HCT116 (cell line): ENCODE results near the gene SLC9A9. TPM values are rescaled to one million over a fixed set of nuclear protein-coding genes. Genes with fewer than 3 reads are reported as not detected.

Source experiments
- ATAC-seq: fragments of 200-7000 bp; cut with Tn5 transposase; 2 replicates; pipeline ENCODE4 v1.9.1; 2020; ENCODE audit warnings: mild to moderate bottlenecking, moderate library complexity
- BruUV-seq: library from RNA; stranded (reverse); fragments of 400-500 nt; replicated peaks from 2 replicates; lab custom pipeline; 2021; lab: Mats Ljungman, UMichigan
- CTCF ChIA-PET: fragments of 300-600 bp; sonication (Branson Sonifier 250); formaldehyde crosslinking; loops from one replicate; lab custom pipeline; 2021; ENCODE audit warnings: antibody characterized with exemption; lab: Charles Lee
- POLR2A ChIA-PET: fragments of 300-600, 350-600 bp; sonication (Branson Sonifier 250); formaldehyde crosslinking; loops from one replicate; lab custom pipeline; 2021; ENCODE audit warnings: antibody characterized with exemption; lab: Charles Lee
- RAD21 ChIA-PET, 2 experiments: fragments of 300-600 bp; sonication (Branson Sonifier 250); formaldehyde crosslinking; loops; one replicate each; lab custom pipeline; 2023; ENCODE audit warnings: low total read pairs in 2 of 2; ENCODE audit not compliant: uncharacterized antibody in 2 of 2, unreplicated experiment in 2 of 2, low non-redundant PET in 1 of 2; lab: Charles Lee
- DNase-seq: peaks from one replicate; pipeline ENCODE4 v3.0.0-alpha.2; 2010; ENCODE audit warnings: low read depth, low spot score
- H2AFZ ChIP-seq: fragments of 200-600 bp; shearing (Covaris generic), sonication (generic); 2 replicates; pipeline ENCODE4 v1.6.1; 2017; ENCODE audit warnings: low read depth, mixed run types, mixed read lengths, antibody characterized with exemption, low read length; ENCODE audit not compliant: poor library complexity, severe bottlenecking
- H3K27ac ChIP-seq: 2 replicates; pipeline ENCODE4 v1.5.1; 2012; ENCODE audit warnings: low read depth, low read length
- H3K27me3 ChIP-seq: fragments of 200-600 bp; sonication (generic); 2 replicates; pipeline ENCODE4 v1.6.1; 2016; ENCODE audit warnings: mixed run types, low read length, mixed read lengths; ENCODE audit not compliant: insufficient read depth
- H3K36me3 ChIP-seq, 2 experiments: fragments of 200-500 bp in 1 of 2; fragments of 200-600 bp in 1 of 2; sonication (Bioruptor generic) in 1 of 2; sonication (generic) in 1 of 2; 2 replicates each; pipeline versions ENCODE4 v1.5.1 to v1.6.1; 2014 to 2016; ENCODE audit warnings: low read length in 2 of 2, inconsistent platforms in 1 of 2, mixed read lengths in 1 of 2, mixed run types in 1 of 2; ENCODE audit not compliant: insufficient read depth in 2 of 2, control insufficient read depth in 1 of 2
- H3K4me1 ChIP-seq, 2 experiments: fragments of 200-600 bp in 1 of 2; sonication (generic) in 1 of 2; 2 replicates each; pipeline versions ENCODE4 v1.5.1 to v1.6.1; 2012 to 2017; ENCODE audit warnings: low read length in 2 of 2, inconsistent platforms in 1 of 2, mild to moderate bottlenecking in 1 of 2, mixed read lengths in 1 of 2, mixed run types in 1 of 2, moderate library complexity in 1 of 2; ENCODE audit not compliant: insufficient read depth in 2 of 2, control insufficient read depth in 1 of 2
- H3K4me2 ChIP-seq: fragments of 200-600 bp; sonication (generic); 2 replicates; pipeline ENCODE4 v1.6.1; 2017; ENCODE audit warnings: mixed run types, low read length, mixed read lengths
- H3K4me3 ChIP-seq, 2 experiments: fragments of 200-600 bp in 1 of 2; sonication (generic) in 1 of 2; replicated peaks in 1 of 2; 2 replicates each; pipeline ENCODE4 v1.5.1; 2011 to 2016; ENCODE audit warnings: low read length in 2 of 2, control low read depth in 1 of 2, low read depth in 1 of 2, mild to moderate bottlenecking in 1 of 2, mixed read lengths in 1 of 2, mixed run types in 1 of 2
- H3K79me2 ChIP-seq: fragments of 200-600 bp; sonication (generic); 2 replicates; pipeline ENCODE4 v1.6.1; 2017; ENCODE audit warnings: mild to moderate bottlenecking, mixed run types, low read length, moderate library complexity, mixed read lengths; ENCODE audit not compliant: insufficient read depth
- H3K9ac ChIP-seq: fragments of 200-600 bp; sonication (generic); 2 replicates; pipeline ENCODE4 v1.6.1; 2016; ENCODE audit warnings: low read length, mixed read lengths
- H3K9me2 ChIP-seq: fragments of 200-600 bp; sonication (generic), shearing (Covaris generic); 2 replicates; pipeline ENCODE4 v1.6.1; 2017; ENCODE audit warnings: mixed run types, mild to moderate bottlenecking, moderate library complexity; ENCODE audit not compliant: insufficient read depth
- H3K9me3 ChIP-seq, 2 experiments: fragments of 200-500 bp in 1 of 2; fragments of 200-600 bp in 1 of 2; sonication (Bioruptor generic) in 1 of 2; sonication (generic) in 1 of 2; 2 replicates each; pipeline ENCODE4 v1.6.1; 2014 to 2017; ENCODE audit warnings: low read length in 2 of 2, mixed read lengths in 2 of 2, inconsistent platforms in 1 of 2, low read depth in 1 of 2, mild to moderate bottlenecking in 1 of 2, mixed run types in 1 of 2, moderate library complexity in 1 of 2; ENCODE audit not compliant: control insufficient read depth in 1 of 2, insufficient read depth in 1 of 2
- H4K20me1 ChIP-seq: fragments of 200-600 bp; sonication (generic), shearing (Covaris generic); 2 replicates; pipeline ENCODE4 v1.6.1; 2017; ENCODE audit warnings: mixed run types, mild to moderate bottlenecking, moderate library complexity; ENCODE audit not compliant: insufficient read depth
- CEBPB ChIP-seq: IDR thresholded peaks from 2 replicates; pipeline ENCODE4 v1.6.1; 2012; ENCODE audit warnings: low read depth
- CTCF ChIP-seq, 3 experiments: fragments of 200-600 bp in 1 of 3; sonication (generic) in 1 of 3; IDR thresholded peaks in 2 of 3; conservative IDR thresholded peaks in 1 of 3; 2 replicates each; pipeline ENCODE4 v1.5.1; 2012 to 2017; ENCODE audit warnings: low read depth in 2 of 3, low read length in 2 of 3, antibody characterized with exemption in 1 of 3, borderline replicate concordance in 1 of 3, control low read depth in 1 of 3, mild to moderate bottlenecking in 1 of 3, mixed read lengths in 1 of 3, mixed run types in 1 of 3, moderate library complexity in 1 of 3; ENCODE audit not compliant: insufficient read depth in 1 of 3
- ELF1 ChIP-seq: IDR thresholded peaks from 2 replicates; pipeline ENCODE4 v1.6.1; 2012; ENCODE audit warnings: low read depth, borderline replicate concordance
- EZH2 ChIP-seq: fragments of 200-600 bp; sonication (generic); IDR thresholded peaks from 2 replicates; pipeline ENCODE4 v1.6.1; 2017; ENCODE audit warnings: antibody characterized with exemption, mixed run types
- EZH2phosphoT487 ChIP-seq: fragments of 200-600 bp; IDR thresholded peaks from 2 replicates; pipeline ENCODE4 v1.6.1; 2018; ENCODE audit warnings: antibody characterized with exemption, borderline replicate concordance
- FOSL1 ChIP-seq: IDR thresholded peaks from 2 replicates; pipeline ENCODE4 v1.6.1; 2012; ENCODE audit warnings: low read depth
- JUND ChIP-seq: IDR thresholded peaks from 2 replicates; pipeline ENCODE4 v1.6.1; 2012
- MAX ChIP-seq: IDR thresholded peaks from 2 replicates; pipeline ENCODE4 v1.6.1; 2012
- POLR2A ChIP-seq: IDR thresholded peaks from 2 replicates; pipeline ENCODE4 v1.7.0; 2011; ENCODE audit warnings: borderline replicate concordance; ENCODE audit not compliant: insufficient read depth, insufficient read length; ENCODE audit errors: extremely low read depth
- POLR2AphosphoS5 ChIP-seq: IDR thresholded peaks from 2 replicates; pipeline ENCODE4 v1.6.1; 2011; ENCODE audit warnings: mild to moderate bottlenecking, low read depth, low read length, moderate library complexity
- RAD21 ChIP-seq: IDR thresholded peaks from 2 replicates; pipeline ENCODE4 v1.6.1; 2012; ENCODE audit warnings: low read depth, mild to moderate bottlenecking
- REST ChIP-seq: IDR thresholded peaks from 2 replicates; pipeline ENCODE4 v1.6.1; 2012; ENCODE audit warnings: low read depth
- SIN3A ChIP-seq: IDR thresholded peaks from 2 replicates; pipeline ENCODE4 v1.6.1; 2012; ENCODE audit warnings: low read depth
- SP1 ChIP-seq: IDR thresholded peaks from 2 replicates; pipeline ENCODE4 v1.6.1; 2012; ENCODE audit warnings: low read depth
- SRF ChIP-seq: IDR thresholded peaks from 2 replicates; pipeline ENCODE4 v1.6.1; 2012; ENCODE audit warnings: low read depth
- TCF7L2 ChIP-seq: IDR thresholded peaks from 2 replicates; pipeline ENCODE4 v1.7.0; 2011; ENCODE audit warnings: borderline replicate concordance, inconsistent platforms; ENCODE audit not compliant: insufficient read depth, insufficient read length; ENCODE audit errors: extremely low read depth
- ZFX ChIP-seq: fragments of 450-650 bp; IDR thresholded peaks from 2 replicates; pipeline ENCODE4 v1.6.1; 2017
- ZNF274 ChIP-seq: fragments of 200-500 bp; sonication (Bioruptor generic); IDR thresholded peaks from 2 replicates; pipeline ENCODE4 v1.6.1; 2014; ENCODE audit warnings: mild to moderate bottlenecking, low read depth, low read length, inconsistent platforms
- intact Hi-C: fragments of 100-400 bp; cut with micrococcal nuclease; formaldehyde crosslinking; loops from 2 replicates; pipeline ENCODE4 v1.10.0; 2022
- total RNA-seq: library from RNA; stranded (reverse); gene quantifications from one replicate; pipeline ENCODE4 v1.2.1, GENCODE V29; 2021; ENCODE audit not compliant: unreplicated experiment

SLC9A9 gene
- total RNA-seq, 1 experiment from 2014 or later, result 0.20 TPM

GRCh38 chr3:143354342-143354741, 493.9 kb downstream of the SLC9A9 start:
- DNase-seq, result no peak
- Histone ChIP-seq H3K27me3 (peaks cover 7% of the 10 kb centered on the region; the same call in 1 of the 2 replicates), H3K9me2 (no peaks in the 10 kb centered on the region), H3K4me2 (no peak overlapping the region), H3K4me3 (no peak overlapping the region), H3K36me3 (no peaks in the 10 kb centered on the region), H4K20me1 (no peaks in the 10 kb centered on the region), H3K9me3 (no peaks in the 10 kb centered on the region), H2AFZ (no peak overlapping the region), H3K79me2 (no peaks in the 10 kb centered on the region), H3K4me1 (no peaks in the 10 kb centered on the region), H3K27ac (no peak overlapping the region), H3K9ac (no peak overlapping the region)
- TF ChIP-seq POLR2A (no peak), RAD21 (no peak), ZFX (no peak), SRF (no peak), POLR2AphosphoS5 (no peak), SIN3A (no peak), EZH2phosphoT487 (no peak), ZNF274 (no peak), SP1 (no peak), JUND (no peak), CEBPB (no peak), EZH2 (no peak), FOSL1 (no peak), MAX (no peak), REST (no peak), CTCF (IDR thresholded peaks at IDR 0.05 in 2 of 3, conservative IDR thresholded peaks at IDR 0.05 in 1 of 3; ENCODE audit: borderline replicate concordance in 1 of 3, insufficient read depth in 1 of 3, low read depth in 2 of 3, low read length in 2 of 3) (no peak), TCF7L2 (no peak), ELF1 (no peak)
- BruUV-seq, result no TSS peak
- no peak for ATAC-seq
- intact Hi-C loops, result no loop called here
- ChIA-PET CTCF (no interaction called here), RAD21 (no interaction called here), POLR2A (no interaction called here)
